Measurements from ENCODE around the gene MCOLN1. TPM values are rescaled to one million over a fixed set of nuclear protein-coding genes. Genes with fewer than 3 reads are reported as not detected.

The MCOLN1 gene
- total and polyA plus RNA-seq, 9 of the 15 experiments (the other 6 are each of a cell fraction or from before 2014, with no cell fraction given): 0.25 to 15.4 (median 7.1) TPM

- H2AFZ ChIP-seq (ENCODE audit: low read depth, low read length): no peak overlapping the region
- ChIA-PET POLR2A (interaction anchor here (0.6 kb wide), 1 partner anchor 9 kb away, joined by 3 read pairs; no protein-coding TSS in a partner anchor), CTCF (ENCODE audit: low intra/inter-chr PET ratio) (no interaction called here)
- H3K36me3 ChIP-seq (ENCODE audit: control insufficient read depth, insufficient read depth, low read length): no peaks in the 10 kb centered on the region
- no TSS peak for BruUV-seq (replicated peaks)
- FAIRE-seq (no peak), ATAC-seq (no peak), DNase-seq (ENCODE audit: extremely low read depth in 1 of 4, low spot score in 3 of 4) (no peak)
- peaks cover under 1% of the 10 kb centered on the region for H3K9me1 ChIP-seq (ENCODE audit: control insufficient read depth, insufficient read depth, low read length)
- in situ Hi-C loops (cut with MboI): no loop called here
- no peaks in the 10 kb centered on the region for H3K27me3 ChIP-seq (ENCODE audit: control insufficient read depth in 2 of 2, insufficient read depth in 2 of 2, low read length in 2 of 2)
- peak overlapping the region in 1 of 2 experiments; percentile 58; a peak in 1 of 4 replicates for H3K9ac ChIP-seq (ENCODE audit: insufficient read depth in 1 of 2, low read depth in 2 of 2, low read length in 2 of 2)
- no peaks in the 10 kb centered on the region for H3K79me2 ChIP-seq (ENCODE audit: control insufficient read depth, insufficient read depth, low read length)
- no peak overlapping the region for H3K4me2 ChIP-seq (ENCODE audit: insufficient read depth, low read length)
- peaks cover 10 to 41% of the 10 kb centered on the region in 2 experiments for H3K4me1 ChIP-seq (replicated peaks in 1 of 2; ENCODE audit: control insufficient read depth in 2 of 2, insufficient read depth in 2 of 2, low read length in 2 of 2)
- H4K20me1 ChIP-seq (replicated peaks; ENCODE audit: control insufficient read depth, insufficient read depth, low read length): no peaks in the 10 kb centered on the region
- H3K9me3 ChIP-seq (replicated peaks; ENCODE audit: control insufficient read depth, insufficient read depth, low read depth, low read length): no peaks in the 10 kb centered on the region
- intact Hi-C loops (cut with micrococcal nuclease): no loop called here
- H3K4me3 ChIP-seq: no peak overlapping the region
- 56% methylated on average over 26 of the region's 35 CpGs for WGBS (ENCODE audit: insufficient coverage, low coverage, missing lambda C conversion rate)
- no peak overlapping the region for H3K27ac ChIP-seq (ENCODE audit: extremely low read depth, low read depth, low read length)
- TF ChIP-seq ZNF316 (IDR thresholded peaks at IDR 0.05) (no peak), ZBTB7A (IDR thresholded peaks at IDR 0.05; ENCODE audit: borderline replicate concordance, control insufficient read depth, low read depth, low read length) (no peak), ZNF354B (CRISPR knock-in tag; IDR thresholded peaks at IDR 0.05) (no peak), MGA (IDR thresholded peaks at IDR 0.05) (no peak), CTCF (IDR thresholded peaks at IDR 0.05 in 2 of 3, conservative IDR thresholded peaks at IDR 0.05 in 1 of 3; ENCODE audit: insufficient read depth in 2 of 3, low read depth in 1 of 3, low read length in 3 of 3) (0 out of 6 replicates have a peak, but pooled peaks of 1 of the 3 experiments have one; percentile 7), POLR2AphosphoS5 (IDR thresholded peaks at IDR 0.05; ENCODE audit: control insufficient read depth, insufficient read depth, low read depth, low read length) (no peak), POLR2G (IDR thresholded peaks at IDR 0.05; ENCODE audit: low read depth, low read length) (peak; percentile 50)
Measured at GRCh38 chr19:7476777-7477494, 45.5 kb upstream of the MCOLN1 start.

All from K562 (cell line).